HCT116 (cell line): ENCODE measurements around the gene VMP1. TPM values are rescaled to one million over a fixed set of nuclear protein-coding genes. Genes with fewer than 3 reads are reported as not detected.

Source experiments
- CEBPB ChIP-seq: IDR thresholded peaks from 2 replicates; pipeline ENCODE4 v1.6.1; 2012; ENCODE audit warnings: low read depth
- POLR2AphosphoS5 ChIP-seq: IDR thresholded peaks from 2 replicates; pipeline ENCODE4 v1.6.1; 2011; ENCODE audit warnings: mild to moderate bottlenecking, low read depth, low read length, moderate library complexity
- RAD21 ChIP-seq: IDR thresholded peaks from 2 replicates; pipeline ENCODE4 v1.6.1; 2012; ENCODE audit warnings: low read depth, mild to moderate bottlenecking
- SP1 ChIP-seq: IDR thresholded peaks from 2 replicates; pipeline ENCODE4 v1.6.1; 2012; ENCODE audit warnings: low read depth
- SRF ChIP-seq: IDR thresholded peaks from 2 replicates; pipeline ENCODE4 v1.6.1; 2012; ENCODE audit warnings: low read depth
- TCF7L2 ChIP-seq: IDR thresholded peaks from 2 replicates; pipeline ENCODE4 v1.7.0; 2011; ENCODE audit warnings: borderline replicate concordance, inconsistent platforms; ENCODE audit not compliant: insufficient read depth, insufficient read length; ENCODE audit errors: extremely low read depth
- ZNF274 ChIP-seq: fragments of 200-500 bp; sonication (Bioruptor generic); IDR thresholded peaks from 2 replicates; pipeline ENCODE4 v1.6.1; 2014; ENCODE audit warnings: mild to moderate bottlenecking, low read depth, low read length, inconsistent platforms
- total RNA-seq: library from RNA; stranded (reverse); gene quantifications from one replicate; pipeline ENCODE4 v1.2.1, GENCODE V29; 2021; ENCODE audit not compliant: unreplicated experiment
- TF ChIP-seq, protein P1 (sequence below): IDR thresholded peaks from 2 replicates; pipeline ENCODE4 v1.6.1; 2012
- TF ChIP-seq, protein P2 (sequence below): IDR thresholded peaks from 2 replicates; pipeline ENCODE4 v1.6.1; 2012; ENCODE audit warnings: low read depth
- TF ChIP-seq, protein P3 (sequence below): IDR thresholded peaks from 2 replicates; pipeline ENCODE4 v1.6.1; 2011; ENCODE audit warnings: mild to moderate bottlenecking, low read length, moderate library complexity; ENCODE audit not compliant: insufficient replicate concordance; ENCODE audit errors: extremely low read depth

The VMP1 gene
- total RNA-seq, 1 experiment from 2014 or later, result 366 TPM

DNA sequence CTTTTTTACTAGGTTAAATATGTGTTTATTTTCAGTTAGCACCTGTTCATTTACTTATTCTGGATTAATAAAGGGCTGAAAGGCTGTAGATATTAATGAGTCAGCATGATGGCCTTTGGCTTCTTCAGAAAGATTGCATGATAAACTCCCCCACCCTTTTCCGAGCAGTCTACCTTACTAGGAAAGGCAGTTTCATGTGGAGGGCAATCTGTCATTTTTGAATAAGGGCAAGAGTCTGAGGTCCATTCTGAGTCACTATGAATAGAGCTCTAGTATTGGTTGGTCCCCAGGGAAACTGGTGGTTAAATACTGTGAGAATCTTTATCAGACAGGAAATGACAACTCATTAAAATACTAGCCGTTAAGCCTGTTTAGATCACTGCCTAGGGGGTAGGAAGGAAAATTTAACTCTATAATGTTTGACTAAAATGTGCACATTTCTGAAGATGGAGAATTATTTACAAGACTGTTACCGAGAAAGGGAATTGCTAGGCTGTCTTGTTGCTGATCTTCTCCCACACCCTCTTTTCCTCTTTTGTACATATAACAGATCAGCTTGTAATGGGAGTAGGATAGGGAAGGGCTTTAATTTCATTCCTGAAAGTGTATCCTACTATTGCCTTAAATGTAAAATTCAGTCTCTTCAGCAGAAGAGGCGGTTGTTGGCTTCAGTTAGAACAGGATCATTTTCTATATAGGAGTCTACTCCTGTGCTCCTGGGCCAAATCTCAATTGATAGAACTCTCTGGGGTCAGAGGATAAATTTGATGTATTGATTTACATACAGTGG is 122.0 kb downstream of the VMP1 start (continued):
- TF ChIP-seq TCF7L2 (peak; percentile 73), SP1 (peak; percentile 99), SRF (peak; percentile 97), POLR2AphosphoS5 (peak; percentile 81), CEBPB (peak; percentile 96), RAD21 (peak; percentile 60), ZNF274 (no peak)
- TF ChIP-seq, protein P1, sequence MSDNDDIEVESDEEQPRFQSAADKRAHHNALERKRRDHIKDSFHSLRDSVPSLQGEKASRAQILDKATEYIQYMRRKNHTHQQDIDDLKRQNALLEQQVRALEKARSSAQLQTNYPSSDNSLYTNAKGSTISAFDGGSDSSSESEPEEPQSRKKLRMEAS, result peak; percentile 85
- TF ChIP-seq, protein P2, sequence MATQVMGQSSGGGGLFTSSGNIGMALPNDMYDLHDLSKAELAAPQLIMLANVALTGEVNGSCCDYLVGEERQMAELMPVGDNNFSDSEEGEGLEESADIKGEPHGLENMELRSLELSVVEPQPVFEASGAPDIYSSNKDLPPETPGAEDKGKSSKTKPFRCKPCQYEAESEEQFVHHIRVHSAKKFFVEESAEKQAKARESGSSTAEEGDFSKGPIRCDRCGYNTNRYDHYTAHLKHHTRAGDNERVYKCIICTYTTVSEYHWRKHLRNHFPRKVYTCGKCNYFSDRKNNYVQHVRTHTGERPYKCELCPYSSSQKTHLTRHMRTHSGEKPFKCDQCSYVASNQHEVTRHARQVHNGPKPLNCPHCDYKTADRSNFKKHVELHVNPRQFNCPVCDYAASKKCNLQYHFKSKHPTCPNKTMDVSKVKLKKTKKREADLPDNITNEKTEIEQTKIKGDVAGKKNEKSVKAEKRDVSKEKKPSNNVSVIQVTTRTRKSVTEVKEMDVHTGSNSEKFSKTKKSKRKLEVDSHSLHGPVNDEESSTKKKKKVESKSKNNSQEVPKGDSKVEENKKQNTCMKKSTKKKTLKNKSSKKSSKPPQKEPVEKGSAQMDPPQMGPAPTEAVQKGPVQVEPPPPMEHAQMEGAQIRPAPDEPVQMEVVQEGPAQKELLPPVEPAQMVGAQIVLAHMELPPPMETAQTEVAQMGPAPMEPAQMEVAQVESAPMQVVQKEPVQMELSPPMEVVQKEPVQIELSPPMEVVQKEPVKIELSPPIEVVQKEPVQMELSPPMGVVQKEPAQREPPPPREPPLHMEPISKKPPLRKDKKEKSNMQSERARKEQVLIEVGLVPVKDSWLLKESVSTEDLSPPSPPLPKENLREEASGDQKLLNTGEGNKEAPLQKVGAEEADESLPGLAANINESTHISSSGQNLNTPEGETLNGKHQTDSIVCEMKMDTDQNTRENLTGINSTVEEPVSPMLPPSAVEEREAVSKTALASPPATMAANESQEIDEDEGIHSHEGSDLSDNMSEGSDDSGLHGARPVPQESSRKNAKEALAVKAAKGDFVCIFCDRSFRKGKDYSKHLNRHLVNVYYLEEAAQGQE, result no peak
- TF ChIP-seq, protein P3, sequence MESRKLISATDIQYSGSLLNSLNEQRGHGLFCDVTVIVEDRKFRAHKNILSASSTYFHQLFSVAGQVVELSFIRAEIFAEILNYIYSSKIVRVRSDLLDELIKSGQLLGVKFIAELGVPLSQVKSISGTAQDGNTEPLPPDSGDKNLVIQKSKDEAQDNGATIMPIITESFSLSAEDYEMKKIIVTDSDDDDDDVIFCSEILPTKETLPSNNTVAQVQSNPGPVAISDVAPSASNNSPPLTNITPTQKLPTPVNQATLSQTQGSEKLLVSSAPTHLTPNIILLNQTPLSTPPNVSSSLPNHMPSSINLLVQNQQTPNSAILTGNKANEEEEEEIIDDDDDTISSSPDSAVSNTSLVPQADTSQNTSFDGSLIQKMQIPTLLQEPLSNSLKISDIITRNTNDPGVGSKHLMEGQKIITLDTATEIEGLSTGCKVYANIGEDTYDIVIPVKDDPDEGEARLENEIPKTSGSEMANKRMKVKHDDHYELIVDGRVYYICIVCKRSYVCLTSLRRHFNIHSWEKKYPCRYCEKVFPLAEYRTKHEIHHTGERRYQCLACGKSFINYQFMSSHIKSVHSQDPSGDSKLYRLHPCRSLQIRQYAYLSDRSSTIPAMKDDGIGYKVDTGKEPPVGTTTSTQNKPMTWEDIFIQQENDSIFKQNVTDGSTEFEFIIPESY, result peak; percentile 65
